H1 (cell line): ENCODE results near the gene TTC22. TPM values are rescaled to one million over a fixed set of nuclear protein-coding genes. Genes with fewer than 3 reads are reported as not detected.
A peak's percentile ranks its signal among the peaks of the same experiment; 100 is the strongest.

ENCODE experiments used
- BRCA1 ChIP-seq: IDR thresholded peaks from 2 replicates; pipeline ENCODE4 v1.6.1; 2012; ENCODE audit warnings: low read depth, low read length, improper control_type of control experiment
- CHD2 ChIP-seq: IDR thresholded peaks from 2 replicates; pipeline ENCODE4 v1.6.1; 2012; ENCODE audit warnings: low read length, improper control_type of control experiment
- SAP30 ChIP-seq: fragments of 300-600 bp; sonication (generic); IDR thresholded peaks from 2 replicates; pipeline ENCODE4 v1.7.1; 2012; ENCODE audit warnings: low read length, moderate library complexity, mild to moderate bottlenecking, inconsistent platforms; ENCODE audit not compliant: insufficient read depth, insufficient replicate concordance
- SP4 ChIP-seq: IDR thresholded peaks from 2 replicates; pipeline ENCODE4 v1.6.1; 2012; ENCODE audit warnings: low read length, inconsistent platforms
- TAF1 ChIP-seq: IDR thresholded peaks from 2 replicates; pipeline ENCODE4 v1.6.1; 2011; ENCODE audit warnings: mild to moderate bottlenecking, low read depth, low read length
- TBP ChIP-seq: IDR thresholded peaks from 2 replicates; pipeline ENCODE4 v1.6.1; 2011; ENCODE audit warnings: low read depth, low read length, improper control_type of control experiment
- polyA plus RNA-seq, 7 experiments: library from polyadenylated mRNA; depleted of rRNA in 3 of 7; stranded (reverse) in 5 of 7; unstranded in 2 of 7; fragments of >200 nt in 5 of 7; fragments of 200-250 nt in 2 of 7; gene quantifications; 1 replicate in 5 of 7; 2 replicates in 1 of 7; 4 replicates in 1 of 7; pipeline versions ENCODE4 v1.2.1 to v1.2.3, GENCODE V29; 2011 to 2013; ENCODE audit warnings: missing spikeins in 2 of 7, mixed read lengths in 2 of 7
- total RNA-seq: library from RNA; stranded (reverse); fragmentation: NEBNext Ultra II Directional; extraction: Animal tissue kit (Norgen Biotek cat#: 25700); gene quantifications from 2 replicates; pipeline ENCODE4 v1.2.1, GENCODE V29; 2021
- TF ChIP-seq, protein P1 (sequence below): fragments of 300-600 bp; sonication (generic); IDR thresholded peaks from 2 replicates; pipeline ENCODE4 v1.7.1; 2012; ENCODE audit warnings: low read length, moderate library complexity, mild to moderate bottlenecking, inconsistent platforms; ENCODE audit not compliant: insufficient replicate concordance
- TF ChIP-seq, protein P2 (sequence below): IDR thresholded peaks from 2 replicates; pipeline ENCODE4 v1.6.1; 2012; ENCODE audit warnings: inconsistent platforms
- TF ChIP-seq, protein P3 (sequence below): IDR thresholded peaks from 2 replicates; pipeline ENCODE4 v1.6.1; 2012; ENCODE audit warnings: inconsistent platforms

TTC22 gene
- total and polyA plus RNA-seq, 2 of the 8 experiments (the other 6 are each of a cell fraction or from before 2014, with no cell fraction given): 1.00 to 1.6 TPM

DNA sequence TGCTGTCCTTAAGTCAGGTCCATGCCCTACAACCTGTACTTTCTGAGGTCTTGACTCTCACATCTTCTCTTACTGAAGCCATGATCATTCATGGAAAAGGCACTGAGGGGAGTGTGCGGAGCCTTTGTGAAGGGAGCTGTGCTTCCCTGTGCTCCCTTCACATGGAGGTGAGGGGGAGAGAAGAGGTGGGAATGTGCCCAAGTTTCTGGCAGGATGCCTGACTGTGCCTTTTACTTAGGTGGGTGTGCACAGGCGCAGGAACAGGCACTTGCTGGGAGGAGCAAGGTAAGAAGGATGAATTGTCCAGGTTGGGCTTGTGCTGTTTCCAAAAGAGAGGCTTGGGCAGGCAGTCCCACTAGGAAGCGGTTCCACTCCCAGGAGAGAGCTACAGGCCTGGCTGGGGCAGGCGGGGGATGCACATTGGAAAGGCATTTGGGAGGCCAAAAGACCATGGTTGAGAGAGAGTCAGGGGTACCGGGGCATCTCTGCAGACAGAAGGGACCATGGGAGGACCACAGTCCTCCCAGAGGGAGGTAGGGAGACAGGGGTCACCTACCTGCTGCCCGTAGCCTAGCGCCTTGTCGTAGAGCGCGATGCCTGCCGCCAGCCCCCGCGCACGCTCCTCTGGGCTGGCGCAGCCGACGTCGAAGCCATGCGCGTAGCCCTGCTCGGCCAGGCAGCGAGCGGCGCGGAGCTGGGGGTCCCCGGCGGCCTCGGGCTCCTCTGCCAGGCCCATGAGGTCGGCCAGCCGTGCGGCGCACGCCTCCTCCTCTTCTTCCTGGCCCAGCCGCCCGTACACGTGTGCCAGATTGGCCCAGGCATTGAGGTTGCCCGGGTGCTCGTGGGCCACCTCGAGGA, 853 bp downstream of the TTC22 start (continued):
- TF ChIP-seq, protein P1, sequence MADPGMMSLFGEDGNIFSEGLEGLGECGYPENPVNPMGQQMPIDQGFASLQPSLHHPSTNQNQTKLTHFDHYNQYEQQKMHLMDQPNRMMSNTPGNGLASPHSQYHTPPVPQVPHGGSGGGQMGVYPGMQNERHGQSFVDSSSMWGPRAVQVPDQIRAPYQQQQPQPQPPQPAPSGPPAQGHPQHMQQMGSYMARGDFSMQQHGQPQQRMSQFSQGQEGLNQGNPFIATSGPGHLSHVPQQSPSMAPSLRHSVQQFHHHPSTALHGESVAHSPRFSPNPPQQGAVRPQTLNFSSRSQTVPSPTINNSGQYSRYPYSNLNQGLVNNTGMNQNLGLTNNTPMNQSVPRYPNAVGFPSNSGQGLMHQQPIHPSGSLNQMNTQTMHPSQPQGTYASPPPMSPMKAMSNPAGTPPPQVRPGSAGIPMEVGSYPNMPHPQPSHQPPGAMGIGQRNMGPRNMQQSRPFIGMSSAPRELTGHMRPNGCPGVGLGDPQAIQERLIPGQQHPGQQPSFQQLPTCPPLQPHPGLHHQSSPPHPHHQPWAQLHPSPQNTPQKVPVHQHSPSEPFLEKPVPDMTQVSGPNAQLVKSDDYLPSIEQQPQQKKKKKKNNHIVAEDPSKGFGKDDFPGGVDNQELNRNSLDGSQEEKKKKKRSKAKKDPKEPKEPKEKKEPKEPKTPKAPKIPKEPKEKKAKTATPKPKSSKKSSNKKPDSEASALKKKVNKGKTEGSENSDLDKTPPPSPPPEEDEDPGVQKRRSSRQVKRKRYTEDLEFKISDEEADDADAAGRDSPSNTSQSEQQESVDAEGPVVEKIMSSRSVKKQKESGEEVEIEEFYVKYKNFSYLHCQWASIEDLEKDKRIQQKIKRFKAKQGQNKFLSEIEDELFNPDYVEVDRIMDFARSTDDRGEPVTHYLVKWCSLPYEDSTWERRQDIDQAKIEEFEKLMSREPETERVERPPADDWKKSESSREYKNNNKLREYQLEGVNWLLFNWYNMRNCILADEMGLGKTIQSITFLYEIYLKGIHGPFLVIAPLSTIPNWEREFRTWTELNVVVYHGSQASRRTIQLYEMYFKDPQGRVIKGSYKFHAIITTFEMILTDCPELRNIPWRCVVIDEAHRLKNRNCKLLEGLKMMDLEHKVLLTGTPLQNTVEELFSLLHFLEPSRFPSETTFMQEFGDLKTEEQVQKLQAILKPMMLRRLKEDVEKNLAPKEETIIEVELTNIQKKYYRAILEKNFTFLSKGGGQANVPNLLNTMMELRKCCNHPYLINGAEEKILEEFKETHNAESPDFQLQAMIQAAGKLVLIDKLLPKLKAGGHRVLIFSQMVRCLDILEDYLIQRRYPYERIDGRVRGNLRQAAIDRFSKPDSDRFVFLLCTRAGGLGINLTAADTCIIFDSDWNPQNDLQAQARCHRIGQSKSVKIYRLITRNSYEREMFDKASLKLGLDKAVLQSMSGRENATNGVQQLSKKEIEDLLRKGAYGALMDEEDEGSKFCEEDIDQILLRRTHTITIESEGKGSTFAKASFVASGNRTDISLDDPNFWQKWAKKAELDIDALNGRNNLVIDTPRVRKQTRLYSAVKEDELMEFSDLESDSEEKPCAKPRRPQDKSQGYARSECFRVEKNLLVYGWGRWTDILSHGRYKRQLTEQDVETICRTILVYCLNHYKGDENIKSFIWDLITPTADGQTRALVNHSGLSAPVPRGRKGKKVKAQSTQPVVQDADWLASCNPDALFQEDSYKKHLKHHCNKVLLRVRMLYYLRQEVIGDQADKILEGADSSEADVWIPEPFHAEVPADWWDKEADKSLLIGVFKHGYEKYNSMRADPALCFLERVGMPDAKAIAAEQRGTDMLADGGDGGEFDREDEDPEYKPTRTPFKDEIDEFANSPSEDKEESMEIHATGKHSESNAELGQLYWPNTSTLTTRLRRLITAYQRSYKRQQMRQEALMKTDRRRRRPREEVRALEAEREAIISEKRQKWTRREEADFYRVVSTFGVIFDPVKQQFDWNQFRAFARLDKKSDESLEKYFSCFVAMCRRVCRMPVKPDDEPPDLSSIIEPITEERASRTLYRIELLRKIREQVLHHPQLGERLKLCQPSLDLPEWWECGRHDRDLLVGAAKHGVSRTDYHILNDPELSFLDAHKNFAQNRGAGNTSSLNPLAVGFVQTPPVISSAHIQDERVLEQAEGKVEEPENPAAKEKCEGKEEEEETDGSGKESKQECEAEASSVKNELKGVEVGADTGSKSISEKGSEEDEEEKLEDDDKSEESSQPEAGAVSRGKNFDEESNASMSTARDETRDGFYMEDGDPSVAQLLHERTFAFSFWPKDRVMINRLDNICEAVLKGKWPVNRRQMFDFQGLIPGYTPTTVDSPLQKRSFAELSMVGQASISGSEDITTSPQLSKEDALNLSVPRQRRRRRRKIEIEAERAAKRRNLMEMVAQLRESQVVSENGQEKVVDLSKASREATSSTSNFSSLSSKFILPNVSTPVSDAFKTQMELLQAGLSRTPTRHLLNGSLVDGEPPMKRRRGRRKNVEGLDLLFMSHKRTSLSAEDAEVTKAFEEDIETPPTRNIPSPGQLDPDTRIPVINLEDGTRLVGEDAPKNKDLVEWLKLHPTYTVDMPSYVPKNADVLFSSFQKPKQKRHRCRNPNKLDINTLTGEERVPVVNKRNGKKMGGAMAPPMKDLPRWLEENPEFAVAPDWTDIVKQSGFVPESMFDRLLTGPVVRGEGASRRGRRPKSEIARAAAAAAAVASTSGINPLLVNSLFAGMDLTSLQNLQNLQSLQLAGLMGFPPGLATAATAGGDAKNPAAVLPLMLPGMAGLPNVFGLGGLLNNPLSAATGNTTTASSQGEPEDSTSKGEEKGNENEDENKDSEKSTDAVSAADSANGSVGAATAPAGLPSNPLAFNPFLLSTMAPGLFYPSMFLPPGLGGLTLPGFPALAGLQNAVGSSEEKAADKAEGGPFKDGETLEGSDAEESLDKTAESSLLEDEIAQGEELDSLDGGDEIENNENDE: no peak
- no peak for TF ChIP-seq BRCA1
- no peak for TF ChIP-seq TBP
- TF ChIP-seq CHD2: no peak
- no peak for TF ChIP-seq SAP30
- no peak for TF ChIP-seq TAF1
- TF ChIP-seq SP4: no peak
- TF ChIP-seq, protein P2, sequence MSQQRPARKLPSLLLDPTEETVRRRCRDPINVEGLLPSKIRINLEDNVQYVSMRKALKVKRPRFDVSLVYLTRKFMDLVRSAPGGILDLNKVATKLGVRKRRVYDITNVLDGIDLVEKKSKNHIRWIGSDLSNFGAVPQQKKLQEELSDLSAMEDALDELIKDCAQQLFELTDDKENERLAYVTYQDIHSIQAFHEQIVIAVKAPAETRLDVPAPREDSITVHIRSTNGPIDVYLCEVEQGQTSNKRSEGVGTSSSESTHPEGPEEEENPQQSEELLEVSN: peak; percentile 48; the same call in 1 of the 2 replicates
- TF ChIP-seq, protein P3, sequence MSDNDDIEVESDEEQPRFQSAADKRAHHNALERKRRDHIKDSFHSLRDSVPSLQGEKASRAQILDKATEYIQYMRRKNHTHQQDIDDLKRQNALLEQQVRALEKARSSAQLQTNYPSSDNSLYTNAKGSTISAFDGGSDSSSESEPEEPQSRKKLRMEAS: peak; percentile 56; the same call in 1 of the 2 replicates
